Measurements from ENCODE around the gene CNGB1.
"Not testable (repeated sequence)": the region's sequence is repeated elsewhere in the genome, so short reads cannot be mapped to it uniquely, and the experiment has no call there.

The CNGB1 gene

DNA sequence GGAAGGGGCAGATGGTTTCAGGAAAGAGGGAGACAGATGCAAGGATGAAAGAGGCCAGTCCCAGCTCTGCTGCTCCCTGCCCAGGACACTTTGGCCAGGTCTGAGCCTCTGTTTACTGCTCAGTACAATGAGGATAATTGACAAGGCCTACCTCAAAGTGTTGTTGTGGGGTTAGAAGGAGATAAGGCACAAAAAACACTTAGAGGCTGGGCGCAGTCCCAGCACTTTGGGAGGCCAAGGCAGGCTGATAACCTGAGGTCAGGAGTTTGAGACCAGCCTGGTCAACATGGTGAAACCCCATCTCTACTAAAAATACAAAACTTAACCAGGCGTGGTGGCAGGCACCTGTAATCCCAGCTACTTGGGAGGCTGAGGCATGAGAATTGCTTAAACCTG, 7.1 kb upstream of the CNGB1 start:
- in situ Hi-C loops (cut with HindIII; ENCODE audit: low sequenced_read_pairs) = not testable (repeated sequence)

DNA sequence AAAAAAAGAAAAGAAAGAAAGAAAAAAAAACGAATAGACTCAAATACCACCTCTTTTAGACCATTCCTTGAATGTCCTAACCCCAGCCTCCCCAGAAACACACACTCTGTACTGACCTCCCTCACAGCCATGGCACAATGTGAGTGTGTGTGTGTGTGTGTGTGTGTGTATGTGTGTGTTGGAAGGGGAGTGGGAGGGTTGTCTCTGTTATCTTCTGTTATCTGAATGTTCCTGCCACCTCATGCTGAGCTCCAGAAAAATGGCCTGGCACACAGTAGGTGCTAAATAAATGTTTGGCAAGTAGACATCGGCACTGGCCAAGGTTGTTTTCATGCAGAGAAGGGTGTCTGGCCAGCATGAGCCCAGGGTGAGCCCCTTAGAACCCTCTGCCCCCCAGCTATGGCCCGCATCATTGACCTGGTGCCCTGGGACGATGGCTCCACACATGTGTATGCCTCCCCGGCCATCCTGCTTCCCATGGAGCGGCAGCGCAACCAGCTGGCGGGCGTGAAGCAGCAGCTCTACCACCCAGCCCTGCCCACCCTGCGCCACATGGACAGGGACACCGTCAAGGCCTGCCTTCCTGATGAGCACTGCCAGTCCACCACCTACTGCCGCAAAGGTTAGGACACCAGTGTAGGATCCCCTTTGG, 6.6 kb upstream of the CNGB1 start:
- in situ Hi-C loops (cut with HindIII; ENCODE audit: low sequenced_read_pairs) = no loop called here

DNA sequence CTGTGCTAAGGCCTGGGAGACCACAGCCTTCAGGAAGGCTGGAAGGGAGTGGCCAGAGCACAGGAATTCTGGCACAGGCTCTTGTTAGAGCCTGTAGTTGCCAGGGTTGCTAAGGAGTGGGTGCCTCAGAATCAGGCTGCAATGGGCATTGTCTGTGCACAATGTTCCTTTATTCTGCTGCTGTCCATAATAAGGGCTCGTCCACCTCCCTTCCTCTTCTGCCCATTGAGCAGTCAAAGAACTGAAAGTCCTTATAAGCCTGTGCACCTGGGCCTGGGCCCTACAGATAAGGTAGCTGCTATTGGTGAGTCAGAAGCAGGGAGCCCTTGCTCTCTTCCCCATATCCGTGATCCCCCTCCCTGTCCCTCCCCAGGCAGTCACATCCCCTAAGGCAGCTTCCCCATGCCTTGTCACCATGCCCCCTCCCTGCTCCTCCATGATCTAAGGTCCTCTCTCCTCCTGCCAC, 5.4 kb upstream of the CNGB1 start:
- in situ Hi-C loops (cut with HindIII; ENCODE audit: low sequenced_read_pairs) = no loop called here

DNA sequence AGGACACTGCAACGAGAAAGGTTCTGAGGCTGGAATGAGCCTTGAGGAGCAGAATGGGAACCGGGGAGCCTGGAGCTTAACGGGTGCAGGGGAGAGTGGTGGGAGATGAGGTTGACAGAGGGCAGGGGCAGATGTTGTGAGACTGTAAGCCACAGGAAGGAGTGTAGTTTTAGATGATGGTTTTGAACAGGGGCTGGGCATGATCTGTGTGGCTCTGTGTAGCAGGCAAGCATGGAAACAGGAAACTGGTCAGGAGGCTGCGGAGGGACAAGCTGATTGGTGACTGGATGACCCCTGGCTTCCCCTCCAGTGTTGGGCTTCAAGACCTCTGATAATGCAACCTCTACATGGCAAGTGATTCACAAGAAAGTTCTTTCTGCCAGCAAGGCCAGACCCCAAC, 1.4 kb upstream of the CNGB1 start:
- in situ Hi-C loops (cut with HindIII; ENCODE audit: low sequenced_read_pairs) = no loop called here

DNA sequence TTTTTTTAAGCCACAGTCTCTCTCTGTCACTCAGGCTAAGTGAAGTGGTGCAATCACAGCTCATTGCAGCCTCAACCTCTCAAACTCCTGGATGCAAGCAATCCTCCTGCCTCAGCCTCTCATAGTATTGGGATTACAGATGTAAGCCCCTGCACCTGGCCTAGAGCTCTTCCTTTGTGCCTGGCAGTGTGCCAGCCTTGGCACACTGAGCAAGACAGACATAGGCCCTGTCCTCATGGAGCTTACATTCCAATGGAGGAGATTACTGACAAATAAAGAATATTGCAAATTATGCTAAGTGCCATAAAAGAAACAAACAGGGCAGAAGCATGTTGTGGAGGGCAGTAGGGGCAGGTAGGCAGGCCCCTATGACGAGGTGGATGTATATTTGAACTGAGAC, 920 bp upstream of the CNGB1 start:
- in situ Hi-C loops (cut with HindIII; ENCODE audit: low sequenced_read_pairs) = no loop called here

DNA sequence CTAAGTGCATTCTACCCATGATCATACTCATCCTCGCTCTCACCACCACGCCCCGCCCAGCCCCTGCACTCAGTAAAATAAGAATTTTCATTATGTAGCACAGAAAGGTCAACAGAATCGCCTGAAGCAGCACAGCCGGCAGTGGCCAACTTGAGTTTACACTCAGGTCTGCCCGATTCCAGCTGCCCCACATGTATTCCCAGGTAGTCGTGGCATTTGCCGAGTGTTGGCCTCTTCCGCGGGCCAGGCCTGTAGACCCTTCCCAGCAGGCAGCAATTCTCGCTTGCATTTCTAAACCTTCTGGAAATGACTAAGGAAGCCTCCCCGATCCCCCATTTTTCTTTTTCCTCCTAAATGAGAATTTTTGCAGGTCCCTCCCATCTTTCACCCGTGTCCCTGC, 609 bp downstream of the CNGB1 start:
- in situ Hi-C loops (cut with HindIII; ENCODE audit: low sequenced_read_pairs) = no loop called here

DNA sequence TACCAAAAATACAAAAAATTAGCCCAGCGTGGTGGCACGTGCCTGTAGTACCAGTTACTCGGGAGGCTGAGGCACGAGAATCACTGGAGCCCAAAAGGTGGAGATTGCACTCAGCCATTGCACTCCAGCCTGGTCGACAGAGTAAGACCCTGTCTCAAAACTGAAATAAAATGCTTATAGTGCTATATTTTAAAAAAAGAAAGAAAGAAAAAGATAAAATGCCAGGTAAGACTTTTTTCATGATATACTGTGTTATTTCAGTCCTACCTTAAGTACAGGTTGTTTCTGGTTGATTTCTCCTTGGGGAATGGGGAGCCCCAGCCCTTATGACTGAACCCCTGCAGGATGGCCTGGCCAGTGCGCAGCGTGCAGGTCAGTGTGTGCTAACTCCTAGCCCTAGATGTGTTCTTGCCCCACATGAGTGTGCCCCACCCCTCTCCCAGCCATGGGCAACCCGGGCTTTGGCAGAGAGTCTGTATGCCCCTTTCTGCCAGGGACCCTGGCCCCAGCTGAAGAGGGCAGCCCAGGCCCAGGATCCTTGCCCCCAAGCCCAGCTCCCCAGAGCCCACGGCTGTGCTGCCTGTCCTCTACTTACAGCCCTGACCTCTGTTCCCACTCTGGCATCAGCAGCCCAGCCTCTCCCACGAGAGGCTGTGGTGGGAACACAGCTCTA, 1.3 kb downstream of the CNGB1 start:
- in situ Hi-C loops (cut with HindIII; ENCODE audit: low sequenced_read_pairs) = no loop called here

DNA sequence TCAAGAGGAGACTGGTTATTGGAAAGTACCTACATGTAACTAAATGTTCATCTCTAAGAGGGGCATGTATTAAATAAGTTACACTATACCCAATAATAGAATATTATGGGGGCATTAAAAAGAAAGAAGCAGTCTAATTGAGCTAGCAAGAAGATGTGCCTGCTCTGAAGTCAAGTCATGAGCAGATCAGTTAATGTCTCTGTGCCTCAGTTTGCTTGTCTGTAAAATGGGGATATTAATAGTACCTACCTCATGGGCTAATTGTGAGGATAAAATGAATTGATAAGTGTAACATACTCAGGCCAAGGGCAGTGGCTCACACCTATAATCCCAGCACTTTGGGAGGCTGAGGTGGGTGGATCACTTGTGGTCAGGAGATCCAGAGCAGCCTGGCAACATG, 3.0 kb downstream of the CNGB1 start:
- in situ Hi-C loops (cut with HindIII; ENCODE audit: low sequenced_read_pairs) = no loop called here

DNA sequence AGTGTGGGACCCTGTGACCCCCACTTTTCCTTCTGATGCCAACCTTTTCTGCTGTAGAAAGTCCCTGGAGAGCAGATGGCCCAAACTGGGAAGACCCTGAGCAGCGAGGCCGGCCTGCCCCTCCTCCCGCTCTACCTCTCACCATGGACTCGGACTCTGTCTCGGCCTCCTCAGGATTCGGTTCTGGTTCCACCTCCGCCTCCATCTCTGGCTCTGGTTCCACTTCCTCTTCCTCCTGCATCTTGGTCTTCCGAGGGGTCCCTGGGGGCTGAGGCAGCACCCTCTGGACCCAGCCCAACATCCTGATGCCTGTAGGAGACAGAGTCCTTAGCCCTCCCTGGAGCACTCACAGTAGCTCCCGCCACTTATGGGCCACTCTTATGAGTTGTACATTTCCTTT, 3.9 kb downstream of the CNGB1 start:
- in situ Hi-C loops (cut with HindIII; ENCODE audit: low sequenced_read_pairs) = no loop called here

DNA sequence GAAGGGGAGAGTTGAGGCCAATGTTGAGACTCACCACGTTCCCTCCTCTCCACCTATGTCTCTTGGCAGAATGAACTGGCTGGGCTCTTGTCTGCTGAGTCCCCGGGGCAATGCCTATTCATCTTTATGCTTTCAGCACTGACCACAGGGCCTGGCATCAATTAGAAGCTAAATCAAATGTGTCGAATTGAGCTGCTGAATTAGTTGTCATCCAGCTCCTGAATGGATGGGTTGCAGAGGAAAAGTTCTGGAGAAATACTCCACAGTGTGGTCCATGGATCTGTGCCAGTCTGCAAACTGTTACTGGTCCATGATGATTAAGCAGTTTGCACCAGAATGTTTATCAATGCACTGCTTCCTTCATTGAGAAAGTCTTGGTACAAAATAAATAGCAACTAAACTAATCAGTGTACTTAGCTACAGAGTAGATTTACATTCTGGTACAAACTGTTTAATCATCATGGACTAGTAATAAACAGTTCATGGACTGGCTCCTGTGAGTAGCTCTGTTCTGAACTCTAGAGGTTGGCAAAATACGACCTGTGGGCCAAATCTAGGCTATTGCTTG, 4.6 kb downstream of the CNGB1 start:
- in situ Hi-C loops (cut with HindIII; ENCODE audit: low sequenced_read_pairs) = no loop called here

DNA sequence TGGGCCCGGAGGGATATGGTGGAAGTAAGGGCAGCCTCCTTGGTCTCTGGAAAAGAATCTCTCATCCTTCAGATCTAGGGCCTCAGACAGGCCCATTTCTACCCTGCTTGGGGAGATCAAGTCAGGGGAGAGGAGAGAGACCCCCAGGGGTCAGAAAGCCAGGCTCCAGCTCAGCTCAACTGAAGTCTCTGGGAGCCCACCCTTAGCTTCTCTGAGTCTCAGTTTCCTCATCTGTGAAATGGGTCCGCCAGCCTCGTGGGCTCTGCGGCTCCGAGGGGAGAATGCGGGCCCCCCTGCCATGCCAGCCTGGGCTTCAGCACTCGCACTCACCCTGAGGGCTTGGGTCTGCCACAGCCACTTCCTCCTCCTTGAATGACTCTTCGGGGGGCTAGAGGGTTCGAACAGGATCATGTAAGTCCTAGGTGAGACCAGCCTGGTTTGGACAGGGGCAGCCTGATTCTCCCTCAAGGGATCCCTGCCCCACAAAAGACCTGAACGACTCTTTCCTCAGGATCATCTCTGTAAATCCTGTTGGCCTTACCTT, 6.7 kb downstream of the CNGB1 start:
- in situ Hi-C loops (cut with HindIII; ENCODE audit: low sequenced_read_pairs) = no loop called here

DNA sequence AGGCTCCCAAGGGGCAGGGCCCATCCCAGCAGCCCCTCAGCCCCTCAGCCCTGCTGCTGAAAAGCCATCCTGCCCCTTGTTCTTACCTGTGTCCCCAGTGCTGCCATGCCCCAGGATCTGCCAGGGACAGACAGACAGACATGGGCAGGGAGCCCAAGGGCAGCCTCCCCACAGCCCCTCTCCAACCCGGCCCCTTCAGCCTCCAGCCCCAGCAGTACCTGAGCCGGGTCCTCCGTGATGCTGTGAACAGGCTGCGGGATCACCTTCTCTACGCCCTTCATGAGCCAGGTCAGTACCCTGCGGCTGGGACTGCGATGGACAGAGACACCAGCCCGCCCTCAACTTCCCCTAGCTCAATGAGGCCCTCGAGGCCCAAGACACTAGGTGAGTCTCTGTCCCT, 8.2 kb downstream of the CNGB1 start:
- in situ Hi-C loops (cut with HindIII; ENCODE audit: low sequenced_read_pairs) = no loop called here

DNA sequence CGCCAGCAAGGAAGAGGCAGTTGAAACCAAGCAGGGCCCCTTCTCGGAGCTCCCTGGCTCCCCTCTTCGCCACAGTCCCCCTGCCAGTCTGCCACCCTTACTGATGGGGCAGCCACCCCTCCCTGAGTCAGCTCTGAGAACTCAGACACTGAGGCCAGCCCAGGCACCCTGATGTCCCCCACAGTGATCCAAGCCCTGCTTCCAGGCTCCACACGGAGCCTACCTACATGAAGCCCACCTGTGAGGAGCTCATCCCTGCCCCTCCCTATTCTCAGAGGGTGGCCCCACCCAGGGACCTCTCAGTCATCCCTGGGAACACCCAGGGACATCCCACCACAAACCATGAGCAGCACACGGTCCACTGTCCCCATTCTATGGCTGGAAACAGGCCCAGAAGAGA, 8.9 kb downstream of the CNGB1 start:
- in situ Hi-C loops (cut with HindIII; ENCODE audit: low sequenced_read_pairs) = no loop called here

DNA sequence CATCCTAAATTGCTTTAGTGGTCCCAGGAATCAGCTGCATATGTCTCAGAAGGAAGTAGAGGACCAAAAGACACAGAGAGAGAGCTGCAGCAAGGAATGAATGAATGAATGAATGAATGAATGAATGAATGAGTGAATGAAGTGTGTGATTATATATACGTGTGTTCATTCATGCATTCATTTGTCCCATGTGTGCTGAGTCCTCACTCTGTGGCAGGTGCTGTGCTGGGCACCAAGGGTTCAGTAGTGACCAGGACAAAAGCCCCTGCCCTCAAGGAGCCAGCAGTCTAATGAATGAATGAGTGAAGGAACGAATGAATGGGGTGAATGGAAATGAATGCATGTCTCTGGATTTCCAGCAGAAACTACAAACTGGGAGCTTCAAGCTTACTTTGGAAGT, 9.4 kb downstream of the CNGB1 start:
- in situ Hi-C loops (cut with HindIII; ENCODE audit: low sequenced_read_pairs) = no loop called here

DNA sequence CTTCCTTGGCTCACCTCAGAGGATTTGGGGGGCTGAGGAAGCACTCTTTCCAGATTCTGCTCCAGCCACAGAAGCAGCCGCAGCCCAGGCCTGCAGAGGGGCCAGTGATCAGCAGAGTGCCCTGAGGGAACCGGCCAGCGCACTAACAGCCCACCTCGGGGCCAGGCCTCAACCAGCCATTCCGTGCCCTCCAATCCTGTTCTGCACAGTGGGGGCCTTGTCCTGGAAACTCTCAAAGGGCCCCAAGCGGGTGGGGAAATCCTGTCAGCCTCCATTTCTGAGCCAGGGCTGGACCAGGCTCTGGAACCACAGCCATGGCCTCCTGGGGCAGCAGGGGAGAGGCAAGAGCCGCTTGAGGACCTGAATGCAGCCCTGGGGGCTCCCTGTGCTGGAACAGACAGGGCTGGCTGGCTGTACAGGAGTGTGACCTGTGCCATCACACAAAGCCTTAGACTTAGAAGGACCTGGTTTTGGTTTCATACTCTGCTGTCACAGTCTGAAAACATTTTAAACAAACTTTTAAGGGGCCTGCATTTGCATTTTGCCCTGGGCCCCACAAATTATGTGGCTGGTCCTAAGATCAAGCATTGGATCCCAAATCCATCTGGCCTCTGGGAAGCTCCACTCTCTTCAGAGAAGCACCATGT, 10.0 kb downstream of the CNGB1 start:
- in situ Hi-C loops (cut with HindIII; ENCODE audit: low sequenced_read_pairs) = no loop called here

DNA sequence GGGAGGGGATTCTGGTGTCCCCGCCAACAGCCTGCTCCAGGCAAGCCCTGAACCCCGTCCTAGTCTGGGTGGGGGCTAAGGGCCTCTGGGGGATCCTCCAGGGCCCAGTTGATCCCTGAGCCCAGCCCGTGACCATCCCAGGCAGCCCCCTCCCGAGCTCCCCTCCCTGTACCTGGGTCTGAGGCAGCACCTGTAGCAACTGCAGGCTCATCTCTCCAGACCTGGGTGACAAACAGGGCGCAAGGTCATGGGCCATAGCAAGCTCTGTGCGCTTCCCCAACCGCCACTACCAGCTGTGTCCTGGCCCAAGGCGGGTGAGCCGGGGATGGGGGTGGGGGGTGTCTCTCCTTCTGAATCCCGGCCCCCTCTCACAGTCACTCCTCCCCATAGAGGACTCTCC, 10.6 kb downstream of the CNGB1 start:
- in situ Hi-C loops (cut with HindIII; ENCODE audit: low sequenced_read_pairs) = no loop called here

DNA sequence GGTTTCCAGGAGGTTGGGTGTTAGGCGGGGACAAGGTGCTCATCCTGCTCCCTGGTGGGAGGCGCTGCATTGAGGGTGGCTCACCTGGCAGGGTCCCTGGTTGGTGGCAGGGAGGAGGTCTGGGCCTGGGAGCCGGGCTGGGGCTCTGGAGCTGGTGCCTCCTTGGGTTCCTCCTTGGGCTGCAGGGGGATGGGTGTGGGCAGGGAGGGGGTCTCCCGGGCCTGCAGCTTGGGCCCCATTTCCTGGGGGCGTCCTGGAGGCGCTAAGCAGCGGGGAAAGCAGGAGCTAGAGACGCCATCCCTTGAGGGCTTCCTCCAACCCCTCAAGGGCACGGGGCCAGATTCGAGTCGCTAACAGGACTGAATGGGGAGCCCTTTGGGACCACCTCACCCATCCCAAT, 11.1 kb downstream of the CNGB1 start:
- in situ Hi-C loops (cut with HindIII; ENCODE audit: low sequenced_read_pairs) = no loop called here

DNA sequence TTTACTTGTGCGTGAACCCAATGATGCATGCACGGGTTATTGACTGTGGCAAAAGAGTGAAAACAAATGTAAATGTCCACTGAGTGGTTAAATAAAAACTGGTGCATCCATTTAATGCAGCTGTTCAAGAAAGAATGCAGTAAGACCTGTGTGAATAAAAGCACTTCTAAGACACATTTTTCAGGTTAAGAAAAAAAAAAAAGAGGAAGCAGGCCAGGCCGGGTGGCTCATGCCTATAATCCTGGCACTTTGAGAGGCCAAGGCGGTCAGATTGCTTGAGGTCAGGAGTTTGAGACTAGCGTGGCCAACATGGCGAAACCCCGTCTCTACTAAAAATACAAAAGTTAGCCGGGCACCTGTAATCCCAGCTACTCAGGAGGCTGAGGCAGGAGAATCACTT, 11.8 kb downstream of the CNGB1 start:
- in situ Hi-C loops (cut with HindIII; ENCODE audit: low sequenced_read_pairs) = no loop called here

DNA sequence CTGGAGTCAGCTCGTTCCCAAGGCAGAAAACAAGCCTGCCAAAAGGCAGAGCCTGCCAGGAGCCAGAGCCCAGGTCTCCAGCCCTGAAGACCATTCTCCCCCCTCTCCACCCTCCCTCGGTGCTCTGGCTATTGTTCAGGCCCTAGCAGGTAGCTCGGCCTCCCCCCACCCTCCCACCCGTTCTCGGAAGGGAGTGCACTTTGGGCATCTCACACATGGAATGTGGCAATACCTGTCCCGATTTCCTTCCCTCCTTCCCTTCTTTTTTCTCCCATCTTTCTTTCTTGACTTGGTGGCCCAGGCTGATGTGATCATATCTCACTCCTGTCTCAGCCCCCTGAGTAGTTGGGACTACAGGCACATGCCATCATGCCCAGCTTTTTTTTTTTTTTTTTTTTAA, 12.4 kb downstream of the CNGB1 start:
- in situ Hi-C loops (cut with HindIII; ENCODE audit: low sequenced_read_pairs) = no loop called here

DNA sequence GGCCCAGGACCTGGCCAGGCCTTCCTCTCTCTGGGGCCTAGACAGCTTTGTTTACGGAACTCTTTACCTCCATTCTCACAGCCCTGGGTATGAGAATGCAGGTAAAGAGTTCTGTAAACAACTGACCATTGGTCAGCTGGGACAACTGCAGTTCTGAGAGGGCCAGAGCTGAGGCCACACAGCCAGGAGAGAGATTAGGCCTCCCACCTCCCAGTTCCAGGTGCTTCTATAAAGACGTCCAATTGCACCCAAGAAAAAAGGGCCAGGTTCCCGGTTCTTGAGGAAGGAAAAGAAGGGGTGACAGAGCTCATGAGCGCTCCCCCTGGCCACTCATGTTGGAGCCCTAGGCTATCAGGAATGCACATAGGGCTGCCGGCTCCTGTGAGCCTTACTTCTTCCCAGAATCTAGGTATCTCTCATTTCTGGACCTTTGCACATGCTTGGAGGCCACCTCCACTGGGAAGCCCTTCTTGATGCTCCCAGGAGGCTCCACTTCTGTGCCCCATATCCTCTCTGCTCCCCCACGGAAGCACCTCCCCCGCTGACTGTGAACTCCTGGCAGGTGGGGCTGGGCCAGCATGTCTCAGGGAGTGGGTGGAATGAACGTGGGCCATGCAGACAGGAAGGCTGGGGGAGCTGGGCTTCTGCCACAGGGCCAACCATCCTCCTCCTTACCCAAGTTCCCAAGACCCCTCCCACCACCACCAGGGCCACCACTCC, 13.1 kb downstream of the CNGB1 start:
- in situ Hi-C loops (cut with HindIII; ENCODE audit: low sequenced_read_pairs) = no loop called here

Measured in DLD1 (cell line).